WTC11 (cell line): Measurements from ENCODE around the gene KLHL40. TPM values are rescaled to one million over a fixed set of nuclear protein-coding genes. Genes with fewer than 3 reads are reported as not detected.

Experiments
- ATAC-seq: fragments of 200-7000 bp; cut with Tn5 transposase; 2 replicates; pipeline ENCODE4 v1.10.0; 2021; ENCODE audit warnings: mild to moderate bottlenecking, moderate library complexity
- CTCF ChIA-PET: fragments of 300-600 bp; sonication (Branson Sonifier 250); formaldehyde crosslinking; loops from one replicate; lab custom pipeline; 2021; ENCODE audit warnings: antibody characterized with exemption; lab: Charles Lee
- POLR2A ChIA-PET: fragments of 350-600 bp; sonication (Branson Sonifier 250); formaldehyde crosslinking; loops from one replicate; lab custom pipeline; 2021; ENCODE audit warnings: antibody characterized with exemption; lab: Charles Lee
- DNase-seq: peaks from one replicate; pipeline ENCODE4 v3.0.0; 2021; ENCODE audit warnings: low spot score
- H3K27ac Mint-ChIP-seq: 2 replicates; pipeline ENCODE4 v1.8.0; 2021; ENCODE audit warnings: mixed read lengths
- H3K27me3 Mint-ChIP-seq: 2 replicates; pipeline ENCODE4 v1.8.0; 2021; ENCODE audit warnings: low read depth, mild to moderate bottlenecking, moderate library complexity, mixed read lengths
- H3K36me3 Mint-ChIP-seq: 2 replicates; pipeline ENCODE4 v1.8.0; 2021; ENCODE audit warnings: mixed read lengths
- H3K4me1 Mint-ChIP-seq: 2 replicates; pipeline ENCODE4 v1.8.0; 2022; ENCODE audit warnings: mixed read lengths
- H3K4me3 Mint-ChIP-seq: 2 replicates; pipeline ENCODE4 v1.8.0; 2021; ENCODE audit warnings: mild to moderate bottlenecking, moderate library complexity, mixed read lengths
- H3K9me3 Mint-ChIP-seq: 2 replicates; pipeline ENCODE4 v1.8.0; 2021; ENCODE audit warnings: mixed read lengths
- CBFB ChIP-seq: sonication (generic); formaldehyde crosslinking; IDR thresholded peaks from 2 replicates; pipeline ENCODE4 v1.8.1; 2022; ENCODE audit warnings: mild to moderate bottlenecking, low read depth, missing genetic modification reagents
- CREM ChIP-seq: sonication (generic); formaldehyde crosslinking; IDR thresholded peaks from 2 replicates; pipeline ENCODE4 v1.8.1; 2022; ENCODE audit warnings: mild to moderate bottlenecking, missing genetic modification reagents, moderate library complexity
- ELF4 ChIP-seq: sonication (generic); formaldehyde crosslinking; IDR thresholded peaks from 2 replicates; pipeline ENCODE4 v1.8.1; 2022; ENCODE audit warnings: low read depth, mild to moderate bottlenecking, moderate library complexity, missing genetic modification reagents
- GRHL2 ChIP-seq: fragments of 250-450 bp; sonication (Bioruptor Pico); IDR thresholded peaks from 2 replicates; pipeline ENCODE4 v1.8.0; 2022; ENCODE audit warnings: mild to moderate bottlenecking, moderate library complexity; ENCODE audit not compliant: insufficient replicate concordance, severe bottlenecking
- MLX ChIP-seq: sonication (generic); formaldehyde crosslinking; IDR thresholded peaks from 2 replicates; pipeline ENCODE4 v1.8.1; 2023; ENCODE audit warnings: mild to moderate bottlenecking, missing genetic modification reagents, moderate library complexity
- NFATC4 ChIP-seq: fragments of 250-450 bp; sonication (Bioruptor Pico); IDR thresholded peaks from 2 replicates; pipeline ENCODE4 v1.9.0; 2021; ENCODE audit warnings: mild to moderate bottlenecking
- NR1H2 ChIP-seq: sonication (generic); formaldehyde crosslinking; IDR thresholded peaks from 2 replicates; pipeline ENCODE4 v1.9.0; 2021; ENCODE audit warnings: mild to moderate bottlenecking, moderate library complexity, missing genetic modification reagents
- OVOL2 ChIP-seq: fragments of 250-450 bp; sonication (Bioruptor Pico); IDR thresholded peaks from 2 replicates; pipeline ENCODE4 v1.9.0; 2021; ENCODE audit warnings: mild to moderate bottlenecking, borderline replicate concordance
- PREB ChIP-seq: sonication (generic); formaldehyde crosslinking; IDR thresholded peaks from 2 replicates; pipeline ENCODE4 v1.8.1; 2022; ENCODE audit warnings: mild to moderate bottlenecking, missing genetic modification reagents, moderate library complexity, borderline replicate concordance
- RELA ChIP-seq: sonication (generic); formaldehyde crosslinking; IDR thresholded peaks from 2 replicates; pipeline ENCODE4 v1.8.1; 2022; ENCODE audit warnings: missing genetic modification reagents, mild to moderate bottlenecking, borderline replicate concordance
- SMAD3 ChIP-seq: sonication (generic); formaldehyde crosslinking; IDR thresholded peaks from 2 replicates; pipeline ENCODE4 v1.8.0; 2022; ENCODE audit warnings: missing genetic modification reagents, mild to moderate bottlenecking, borderline replicate concordance
- SMAD4 ChIP-seq: sonication (generic); formaldehyde crosslinking; IDR thresholded peaks from 2 replicates; pipeline ENCODE4 v1.8.0; 2022; ENCODE audit warnings: mild to moderate bottlenecking, missing genetic modification reagents
- TEAD1 ChIP-seq: sonication (generic); formaldehyde crosslinking; IDR thresholded peaks from 2 replicates; pipeline ENCODE4 v1.8.0; 2022; ENCODE audit warnings: mild to moderate bottlenecking, missing genetic modification reagents
- ZBTB21 ChIP-seq: sonication (generic); formaldehyde crosslinking; IDR thresholded peaks from 2 replicates; pipeline ENCODE4 v1.8.1; 2023; ENCODE audit warnings: mild to moderate bottlenecking, missing genetic modification reagents, borderline replicate concordance
- ZNF121 ChIP-seq: sonication (generic); formaldehyde crosslinking; IDR thresholded peaks from 2 replicates; pipeline ENCODE4 v1.8.0; 2023; ENCODE audit warnings: missing genetic modification reagents
- ZNF317 ChIP-seq: sonication (generic); formaldehyde crosslinking; IDR thresholded peaks from 2 replicates; pipeline ENCODE4 v1.8.1; 2023; ENCODE audit warnings: low read depth, mild to moderate bottlenecking, moderate library complexity, missing genetic modification reagents, borderline replicate concordance
- ZNF512 ChIP-seq: sonication (generic); formaldehyde crosslinking; IDR thresholded peaks from 2 replicates; pipeline ENCODE4 v1.8.1; 2022; ENCODE audit warnings: missing genetic modification reagents, borderline replicate concordance
- total RNA-seq: library from RNA; stranded (reverse); gene quantifications from 3 replicates; pipeline ENCODE4 v1.2.3, GENCODE V29; 2021
- TF ChIP-seq, protein P1 (sequence below): fragments of 250-450 bp; sonication (Bioruptor Pico); IDR thresholded peaks from 2 replicates; pipeline ENCODE4 v2.1.2; 2022; ENCODE audit warnings: mild to moderate bottlenecking, moderate library complexity

The KLHL40 gene
- total RNA-seq, 1 experiment from 2014 or later: not detected

- TF ChIP-seq, protein P1, sequence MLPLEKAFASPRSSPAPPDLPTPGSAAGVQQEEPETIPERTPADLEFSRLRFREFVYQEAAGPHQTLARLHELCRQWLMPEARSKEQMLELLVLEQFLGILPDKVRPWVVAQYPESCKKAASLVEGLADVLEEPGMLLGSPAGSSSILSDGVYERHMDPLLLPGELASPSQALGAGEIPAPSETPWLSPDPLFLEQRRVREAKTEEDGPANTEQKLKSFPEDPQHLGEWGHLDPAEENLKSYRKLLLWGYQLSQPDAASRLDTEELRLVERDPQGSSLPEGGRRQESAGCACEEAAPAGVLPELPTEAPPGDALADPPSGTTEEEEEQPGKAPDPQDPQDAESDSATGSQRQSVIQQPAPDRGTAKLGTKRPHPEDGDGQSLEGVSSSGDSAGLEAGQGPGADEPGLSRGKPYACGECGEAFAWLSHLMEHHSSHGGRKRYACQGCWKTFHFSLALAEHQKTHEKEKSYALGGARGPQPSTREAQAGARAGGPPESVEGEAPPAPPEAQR (CRISPR knock-in tag): no peak
- TF ChIP-seq CREM (CRISPR knock-in tag): no peak
- no peak for TF ChIP-seq SMAD3 (CRISPR knock-in tag)
- TF ChIP-seq PREB: no peak
- no peak for TF ChIP-seq NFATC4
- no peak for TF ChIP-seq RELA (CRISPR knock-in tag)
- TF ChIP-seq MLX (CRISPR knock-in tag): no peak
Observed at GRCh38 chr3:42663581-42664437, 21.5 kb upstream of the KLHL40 start (continued).

DNA sequence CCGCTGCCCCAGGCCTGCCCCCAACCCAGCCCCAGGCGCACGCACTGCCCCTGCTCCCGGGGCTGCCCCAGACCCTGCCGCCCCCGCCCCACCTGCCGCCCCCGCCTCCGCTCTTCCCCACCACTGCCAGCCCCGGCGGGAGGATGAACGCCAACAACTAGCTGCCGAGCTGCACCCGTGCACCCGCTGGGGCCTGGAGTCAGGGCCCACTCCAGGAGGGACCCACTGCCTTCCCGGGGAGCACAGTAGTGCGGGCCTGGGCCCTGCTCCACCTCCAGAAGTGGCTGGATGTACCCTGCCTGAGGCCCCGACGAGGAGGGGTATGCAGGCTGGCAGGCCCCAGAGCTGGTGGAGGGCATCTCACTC is 20.9 kb upstream of the KLHL40 start:
- H3K27ac Mint-ChIP-seq: no peak overlapping the region
- ATAC-seq: no peak

GRCh38 chr3:42665050-42665878 is 20.1 kb upstream of the KLHL40 start:
- no peak for ATAC-seq
- Mint-ChIP-seq H3K36me3 (no peaks in the 10 kb centered on the region; the same call in 1 of the 2 replicates), H3K27ac (no peak overlapping the region), H3K27me3 (peaks cover 3% of the 10 kb centered on the region), H3K4me3 (no peak overlapping the region), H3K4me1 (peaks cover 12% of the 10 kb centered on the region), H3K9me3 (peaks cover 7% of the 10 kb centered on the region)
- POLR2A ChIA-PET: no interaction called here
- DNase-seq: no peak
- no peak for TF ChIP-seq CBFB (CRISPR knock-in tag)
- TF ChIP-seq ELF4: no peak
- no peak for TF ChIP-seq OVOL2
- no peak for TF ChIP-seq SMAD4 (CRISPR knock-in tag)
- CTCF ChIA-PET: interaction anchor here (1.0 to 1.2 kb wide), 4 partner anchors 13 to 166 kb away, joined by 3 to 5 read pairs (median 4); no protein-coding TSS in a partner anchor

More for the DNA sequence above, 20.9 kb upstream of the KLHL40 start:
- no peak for DNase-seq
- peaks cover 7% of the 10 kb centered on the region for H3K9me3 Mint-ChIP-seq
- ChIA-PET CTCF (interaction anchor here (1.2 kb wide), 2 partner anchors 12 to 167 kb away, joined by 3 to 5 read pairs; no protein-coding TSS in a partner anchor), POLR2A (no interaction called here)
- H3K4me3 Mint-ChIP-seq: no peak overlapping the region
- peaks cover 3% of the 10 kb centered on the region for H3K27me3 Mint-ChIP-seq
- H3K4me1 Mint-ChIP-seq: peaks cover 12% of the 10 kb centered on the region
- no peak for TF ChIP-seq ZNF317
- TF ChIP-seq TEAD1: no peak
- no peak for TF ChIP-seq ZBTB21 (CRISPR knock-in tag)
- TF ChIP-seq ZNF121 (CRISPR knock-in tag): no peak
- TF ChIP-seq NR1H2 (CRISPR knock-in tag): no peak
- TF ChIP-seq GRHL2: no peak
- no peak for TF ChIP-seq ELF4
- no peak for TF ChIP-seq ZNF512 (CRISPR knock-in tag)
- no peaks in the 10 kb centered on the region; the same call in 1 of the 2 replicates for H3K36me3 Mint-ChIP-seq
